Epithelial cell of proximal tubule (primary cell): ENCODE measurements around the gene BFSP1. TPM values are rescaled to one million over a fixed set of nuclear protein-coding genes. Genes with fewer than 3 reads are reported as not detected.

ENCODE experiments used
- DNase-seq: peaks from one replicate; pipeline ENCODE4 v3.0.0-alpha.2; 2011; ENCODE audit warnings: low read depth
- H3K4me3 ChIP-seq: 2 replicates; pipeline ENCODE4 v1.5.1; 2011; ENCODE audit warnings: low read depth, mild to moderate bottlenecking, low read length
- CTCF ChIP-seq: conservative IDR thresholded peaks from 2 replicates; pipeline ENCODE4 v1.5.1; 2012; ENCODE audit warnings: low read depth, mild to moderate bottlenecking, low read length
- total RNA-seq: library from RNA; depleted of rRNA; stranded (reverse); fragments of >200 nt; gene quantifications from 2 replicates; pipeline ENCODE4 v1.2.3, GENCODE V29; 2015

BFSP1 gene
- total RNA-seq, 1 donor from 2014 or later: 2.3 TPM

- no peak for DNase-seq
These were observed 82.1 kb downstream of the BFSP1 start for GRCh38 chr20:17449031-17449430.

GRCh38 chr20:17448071-17448470, 83.1 kb downstream of the BFSP1 start:
- no peak for TF ChIP-seq CTCF
- no peak for DNase-seq
- H3K4me3 ChIP-seq: no peak overlapping the region

More at GRCh38 chr20:17449031-17449430, 82.1 kb downstream of the BFSP1 start:
- no peak for TF ChIP-seq CTCF
- H3K4me3 ChIP-seq: no peak overlapping the region

- DNase-seq: no peak
- no peak overlapping the region for H3K4me3 ChIP-seq
- no peak for TF ChIP-seq CTCF
These were observed 85.0 kb downstream of the BFSP1 start for GRCh38 chr20:17446171-17446570.

- H3K4me3 ChIP-seq: no peak overlapping the region
- no peak for DNase-seq
- TF ChIP-seq CTCF: no peak
These were observed 85.6 kb downstream of the BFSP1 start for GRCh38 chr20:17445543-17445942.

- no peak for DNase-seq
- H3K4me3 ChIP-seq: no peak overlapping the region
- TF ChIP-seq CTCF: no peak
These were observed 87.1 kb downstream of the BFSP1 start for GRCh38 chr20:17444091-17444490.

Other genes with a start within 250 kb of the BFSP1 start
- gene DSTN, start 38.7 kb upstream of the BFSP1 start, total RNA-seq: 313 and 317 TPM in 2 replicates
- gene RRBP1, start 150.9 kb upstream of the BFSP1 start, total RNA-seq: 73.1 and 77.5 TPM in 2 replicates
- not detected in 2 replicates for gene BANF2, start 168.6 kb upstream of the BFSP1 start, total RNA-seq